Breast epithelium (tissue), 4 donors: Measurements from ENCODE around the gene CACHD1. TPM values are rescaled to one million over a fixed set of nuclear protein-coding genes. Genes with fewer than 3 reads are reported as not detected.

ENCODE experiments used
- DNase-seq, 2 donors: peaks; one replicate each; pipeline ENCODE4 v3.0.0-alpha.2; 2019; ENCODE audit warnings: low spot score in 2 of 2
- H3K27ac ChIP-seq, 2 donors: fragments of 200-600 bp; sonication (generic) in 1 of 2; one replicate each; pipeline ENCODE4 v1.5.1; 2016 to 2019; ENCODE audit warnings: mild to moderate bottlenecking in 1 of 2
- H3K27me3 ChIP-seq, 2 donors: fragments of 200-600 bp; sonication (generic) in 1 of 2; one replicate each; pipeline versions ENCODE4 v1.5.1 to v1.6.0; 2017 to 2019; ENCODE audit warnings: control low read depth in 1 of 2, mild to moderate bottlenecking in 1 of 2
- H3K36me3 ChIP-seq: fragments of 200-600 bp; one replicate; pipeline ENCODE4 v1.5.1; 2019
- H3K4me1 ChIP-seq, 2 donors: fragments of 200-600 bp; sonication (generic); one replicate each; pipeline ENCODE4 v1.5.1; 2016 to 2019; ENCODE audit warnings: control low read depth in 1 of 2
- H3K4me3 ChIP-seq, 3 donors: fragments of 200-600 bp; sonication (generic); 1 replicate in 2 of 3; 2 replicates in 1 of 3; pipeline ENCODE4 v1.5.1; 2016 to 2019; ENCODE audit warnings: mild to moderate bottlenecking in 3 of 3, moderate library complexity in 2 of 3
- H3K9me3 ChIP-seq, 2 donors: fragments of 200-600 bp; sonication (generic) in 1 of 2; one replicate each; pipeline ENCODE4 v1.5.1; 2016 to 2019; ENCODE audit warnings: control low read depth in 1 of 2
- POLR2A ChIP-seq: fragments of 450-650 bp; IDR thresholded peaks from one replicate; pipeline ENCODE4 v1.6.1; 2016; ENCODE audit warnings: antibody characterized with exemption, mild to moderate bottlenecking, moderate library complexity
- POLR2AphosphoS5 ChIP-seq, 3 donors: sonication (generic); formaldehyde crosslinking; IDR thresholded peaks; one replicate each; pipeline ENCODE4 v1.6.1; 2017; ENCODE audit warnings: antibody characterized with exemption in 3 of 3
- intact Hi-C: fragments of 100-400 bp; cut with DNase I; formaldehyde crosslinking; loops from one replicate; pipeline ENCODE4 v1.15.1; 2023; ENCODE audit warnings: low total_unique reads
- total RNA-seq, 3 donors: library from RNA; depleted of rRNA; stranded (reverse); fragments of >200 nt; gene quantifications; one replicate each; pipeline ENCODE4 v1.1.0, GENCODE V29; 2016
- TF ChIP-seq, protein P1 (sequence below), 3 donors: fragments of 450-650 bp; IDR thresholded peaks; one replicate each; pipeline ENCODE4 v1.5.1; 2016 to 2017; ENCODE audit warnings: antibody characterized with exemption in 3 of 3, mild to moderate bottlenecking in 3 of 3, moderate library complexity in 3 of 3

Gene CACHD1
- total RNA-seq, 3 donors from 2014 or later = 21.6 to 31.9 (median 25.3) TPM

DNA sequence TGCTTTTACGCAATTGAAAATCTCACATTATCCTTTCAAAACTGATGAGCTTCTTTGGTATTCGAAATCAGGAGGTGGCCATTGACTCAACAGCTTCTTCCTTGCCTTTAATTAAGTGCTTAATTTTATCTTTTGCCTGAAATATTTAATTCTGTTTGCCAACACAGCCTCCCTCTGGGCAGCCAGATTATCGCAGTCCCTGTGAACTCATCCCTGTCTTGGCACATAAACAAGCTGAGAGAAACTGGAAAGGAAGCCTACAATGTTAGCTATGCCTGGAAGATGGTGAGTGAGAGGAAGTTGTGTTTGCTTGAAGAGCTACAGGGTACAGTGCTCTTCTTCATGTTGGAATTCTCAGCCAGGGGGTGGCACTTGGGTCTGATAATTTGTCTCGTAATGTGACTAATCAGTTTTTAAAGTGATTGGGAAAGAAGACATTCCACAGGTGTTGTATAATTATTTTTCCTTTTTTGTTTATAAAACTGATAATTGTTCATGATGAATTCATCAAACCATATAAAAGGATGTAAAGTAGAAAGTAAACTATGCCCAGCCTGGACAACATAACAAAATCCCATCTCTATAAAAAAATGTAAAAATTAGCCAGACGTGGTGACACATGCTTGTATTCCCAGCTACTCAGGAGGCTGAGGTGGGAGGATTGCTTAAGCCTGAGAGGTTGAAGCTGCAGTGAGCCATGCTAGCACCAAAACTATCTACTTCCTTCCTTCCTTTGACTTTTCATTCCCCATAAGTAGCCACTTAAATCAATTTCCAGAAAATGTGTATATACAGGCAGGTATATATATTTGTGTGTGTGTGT is 184.8 kb downstream of the CACHD1 start:
- TF ChIP-seq, protein P1, sequence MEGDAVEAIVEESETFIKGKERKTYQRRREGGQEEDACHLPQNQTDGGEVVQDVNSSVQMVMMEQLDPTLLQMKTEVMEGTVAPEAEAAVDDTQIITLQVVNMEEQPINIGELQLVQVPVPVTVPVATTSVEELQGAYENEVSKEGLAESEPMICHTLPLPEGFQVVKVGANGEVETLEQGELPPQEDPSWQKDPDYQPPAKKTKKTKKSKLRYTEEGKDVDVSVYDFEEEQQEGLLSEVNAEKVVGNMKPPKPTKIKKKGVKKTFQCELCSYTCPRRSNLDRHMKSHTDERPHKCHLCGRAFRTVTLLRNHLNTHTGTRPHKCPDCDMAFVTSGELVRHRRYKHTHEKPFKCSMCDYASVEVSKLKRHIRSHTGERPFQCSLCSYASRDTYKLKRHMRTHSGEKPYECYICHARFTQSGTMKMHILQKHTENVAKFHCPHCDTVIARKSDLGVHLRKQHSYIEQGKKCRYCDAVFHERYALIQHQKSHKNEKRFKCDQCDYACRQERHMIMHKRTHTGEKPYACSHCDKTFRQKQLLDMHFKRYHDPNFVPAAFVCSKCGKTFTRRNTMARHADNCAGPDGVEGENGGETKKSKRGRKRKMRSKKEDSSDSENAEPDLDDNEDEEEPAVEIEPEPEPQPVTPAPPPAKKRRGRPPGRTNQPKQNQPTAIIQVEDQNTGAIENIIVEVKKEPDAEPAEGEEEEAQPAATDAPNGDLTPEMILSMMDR (IDR thresholded peaks at IDR 0.05) = peak in 2 of 3 donors; percentile 16 to 23
- TF ChIP-seq POLR2A (no peak), POLR2AphosphoS5 (IDR thresholded peaks at IDR 0.05) (no peak)
- intact Hi-C loops = loop anchor here (10.0 kb wide), 1 partner anchor 790 kb away; no protein-coding TSS in a partner anchor
- Histone ChIP-seq H3K27me3 (no peaks in the 10 kb centered on the region), H3K9me3 (no peaks in the 10 kb centered on the region), H3K36me3 (no peaks in the 10 kb centered on the region), H3K27ac (no peak overlapping the region), H3K4me3 (no peak overlapping the region), H3K4me1 (no peaks in the 10 kb centered on the region)
- no peak for DNase-seq

DNA sequence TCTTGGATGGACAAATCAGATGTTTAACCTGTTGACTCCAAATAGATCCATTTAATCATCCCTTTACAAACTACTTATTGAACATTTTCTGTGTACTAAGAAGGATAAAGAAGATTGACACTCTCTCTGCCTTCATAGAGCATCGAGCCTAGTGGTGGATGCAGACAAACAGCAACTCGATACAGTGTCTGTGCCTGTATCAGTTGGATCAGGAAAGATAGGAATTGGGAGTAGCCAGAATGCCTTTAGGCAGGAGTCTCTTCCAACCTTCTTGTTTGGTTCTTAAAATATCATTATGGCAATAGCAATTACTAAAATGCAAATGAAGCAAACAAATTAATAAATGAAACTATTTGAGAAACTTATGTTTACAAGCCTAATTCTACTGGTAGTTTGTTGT is 185.9 kb downstream of the CACHD1 start:
- DNase-seq = no peak
- no peaks in the 10 kb centered on the region for H3K27me3 ChIP-seq
- no peaks in the 10 kb centered on the region for H3K36me3 ChIP-seq
- intact Hi-C loops = loop anchor here (10.0 kb wide), 1 partner anchor 791 kb away; no protein-coding TSS in a partner anchor
- TF ChIP-seq, protein P1 (IDR thresholded peaks at IDR 0.05) = no peak
- H3K27ac ChIP-seq = no peak overlapping the region
- no peaks in the 10 kb centered on the region for H3K9me3 ChIP-seq
- H3K4me3 ChIP-seq = no peak overlapping the region
- H3K4me1 ChIP-seq = no peaks in the 10 kb centered on the region

DNA sequence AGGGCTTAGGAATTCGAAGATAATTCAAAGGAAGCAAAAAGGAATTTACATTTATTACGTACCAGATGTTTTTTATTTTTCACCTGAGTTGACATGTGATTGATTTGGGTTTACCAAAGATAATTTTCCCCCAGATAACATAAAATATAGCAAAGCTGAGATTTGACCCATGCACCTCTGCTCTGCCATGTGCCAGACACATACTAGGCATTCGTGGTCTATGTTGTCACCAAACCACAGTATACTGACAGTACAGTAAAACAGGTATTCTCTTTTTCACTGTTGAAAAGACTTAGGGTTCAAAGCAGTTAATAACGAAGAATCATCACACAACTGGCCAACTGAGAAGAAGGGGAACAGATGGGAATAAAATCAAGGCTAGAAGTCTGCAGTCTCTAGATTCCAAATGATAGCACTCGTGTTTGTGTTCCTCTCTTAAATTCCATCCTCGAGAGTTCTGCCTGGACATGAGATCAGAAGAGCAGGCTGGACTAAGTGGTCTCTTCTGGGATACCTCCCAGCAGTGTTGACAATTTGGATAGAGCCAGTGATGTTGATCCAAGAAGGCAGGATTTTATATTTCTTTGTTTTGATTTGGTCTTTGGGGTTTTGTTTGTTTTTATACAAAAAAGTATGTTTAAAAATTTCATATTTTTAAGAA is 189.7 kb downstream of the CACHD1 start:
- DNase-seq = no peak
- no peak overlapping the region for H3K4me3 ChIP-seq
- no peaks in the 10 kb centered on the region for H3K9me3 ChIP-seq
- H3K27me3 ChIP-seq = no peaks in the 10 kb centered on the region
- no peak overlapping the region for H3K27ac ChIP-seq
- H3K36me3 ChIP-seq = no peaks in the 10 kb centered on the region
- intact Hi-C loops = loop anchor here (10.0 kb wide), 1 partner anchor 795 kb away; no protein-coding TSS in a partner anchor
- no peaks in the 10 kb centered on the region for H3K4me1 ChIP-seq
- TF ChIP-seq, protein P1 (IDR thresholded peaks at IDR 0.05) = no peak
- TF ChIP-seq POLR2AphosphoS5 (IDR thresholded peaks at IDR 0.05) (no peak), POLR2A (no peak)

DNA sequence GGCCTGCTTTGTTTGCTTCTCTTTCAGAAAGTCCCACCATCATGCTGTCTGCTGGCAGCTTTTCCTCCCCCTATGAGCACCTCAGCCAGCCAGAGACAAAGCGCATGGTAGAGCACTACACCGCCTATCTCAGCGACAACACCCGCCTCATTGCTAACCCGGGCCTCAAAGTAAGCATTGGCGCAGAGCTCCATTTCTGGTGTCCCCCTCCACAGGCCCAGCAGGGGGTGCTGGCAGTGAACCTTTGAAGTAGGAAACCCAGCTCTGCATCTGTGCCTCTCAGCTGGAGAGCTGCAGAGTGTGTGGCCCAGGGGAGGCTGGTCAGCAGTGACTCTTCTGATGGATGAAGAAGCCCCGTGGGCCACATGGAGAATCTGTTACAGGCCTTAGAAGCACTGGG is 193.7 kb downstream of the CACHD1 start:
- TF ChIP-seq POLR2AphosphoS5 (IDR thresholded peaks at IDR 0.05) = no peak
- TF ChIP-seq POLR2A = no peak
- TF ChIP-seq, protein P1 (IDR thresholded peaks at IDR 0.05) = no peak
- no peak overlapping the region for H3K4me3 ChIP-seq
- intact Hi-C loops = no loop called here
- H3K36me3 ChIP-seq = no peaks in the 10 kb centered on the region
- DNase-seq = no peak
- no peak overlapping the region for H3K27ac ChIP-seq
- no peaks in the 10 kb centered on the region for H3K4me1 ChIP-seq
- no peaks in the 10 kb centered on the region for H3K9me3 ChIP-seq
- no peaks in the 10 kb centered on the region for H3K27me3 ChIP-seq

DNA sequence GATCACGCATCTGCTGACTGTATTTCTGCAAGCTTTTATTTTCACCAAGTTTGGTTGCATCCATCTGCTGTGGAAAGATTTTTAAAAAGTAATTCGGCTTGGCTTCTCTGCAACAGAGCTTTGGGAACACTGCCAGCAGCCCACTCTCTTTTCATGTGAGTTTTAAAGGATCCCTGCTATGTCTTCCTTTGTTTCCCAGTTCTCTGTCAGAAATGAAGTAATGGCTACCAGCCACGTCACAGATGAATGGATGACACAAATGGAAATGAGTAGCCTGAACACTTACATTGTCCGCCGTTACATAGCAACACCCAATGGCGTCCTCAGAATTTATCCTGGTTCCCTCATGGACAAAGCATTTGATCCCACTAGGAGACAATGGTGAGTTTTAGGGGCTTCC is 194.4 kb downstream of the CACHD1 start:
- Histone ChIP-seq H3K4me3 (no peak overlapping the region), H3K9me3 (no peaks in the 10 kb centered on the region), H3K36me3 (no peaks in the 10 kb centered on the region), H3K4me1 (no peaks in the 10 kb centered on the region), H3K27ac (no peak overlapping the region), H3K27me3 (no peaks in the 10 kb centered on the region)
- TF ChIP-seq POLR2AphosphoS5 (IDR thresholded peaks at IDR 0.05) (no peak), POLR2A (no peak)
- TF ChIP-seq, protein P1 (IDR thresholded peaks at IDR 0.05) = no peak
- intact Hi-C loops = no loop called here
- DNase-seq = no peak
